HepG2 (cell line): Measurements from ENCODE around the gene SPC24. TPM values are rescaled to one million over a fixed set of nuclear protein-coding genes. Genes with fewer than 3 reads are reported as not detected.

Experiments
- ATAC-seq: fragments of 200-7000 bp; cut with Tn5 transposase; 3 replicates; pipeline ENCODE4 v1.9.1; 2020; ENCODE audit warnings: mild to moderate bottlenecking, moderate library complexity
- BruUV-seq: library from RNA; stranded (reverse); fragments of 400-500 nt; replicated peaks from 2 replicates; lab custom pipeline; 2021; lab: Mats Ljungman, UMichigan
- CTCF ChIA-PET: fragments of 300-600 bp; formaldehyde crosslinking; extraction: SDS; loops from one replicate; lab custom pipeline; 2021; ENCODE audit warnings: low total read pairs, inconsistent platforms, low intra/inter-chr PET ratio; lab: Yijun Ruan, JAX
- POLR2A ChIA-PET: fragments of 350-600 bp; sonication (Branson Sonifier 250); formaldehyde crosslinking; loops from one replicate; lab custom pipeline; 2020; ENCODE audit warnings: antibody characterized with exemption, inconsistent platforms; lab: Yijun Ruan, JAX
- DNase-seq: peaks from one replicate; pipeline ENCODE4 v3.0.0-alpha.2; 2015; ENCODE audit warnings: low spot score
- FAIRE-seq: peaks from 3 replicates; lab custom pipeline; 2011; peaks lifted over from hg19 to GRCh38; lab: Jason Lieb, UNC
- H2AFZ ChIP-seq: one replicate; pipeline ENCODE4 v1.6.1; 2011; ENCODE audit warnings: low read length, inconsistent platforms
- H3K27ac ChIP-seq: fragments of 300-600 bp; 3 replicates; pipeline ENCODE4 v1.8.0; 2011; ENCODE audit warnings: mixed run types, mild to moderate bottlenecking, mixed read lengths, low read length, inconsistent platforms; ENCODE audit not compliant: insufficient read depth; ENCODE audit errors: extremely low read length
- H3K27me3 ChIP-seq, 2 experiments: fragments of 200-600 bp in 1 of 2; 2 replicates in 1 of 2; 3 replicates in 1 of 2; pipeline versions ENCODE4 v1.6.0 to v1.8.0; 2011; ENCODE audit warnings: low read length in 2 of 2, mild to moderate bottlenecking in 2 of 2, moderate library complexity in 2 of 2, inconsistent platforms in 1 of 2; ENCODE audit not compliant: insufficient read depth in 2 of 2, control insufficient read depth in 1 of 2
- H3K36me3 ChIP-seq, 2 experiments: fragments of 200-600 bp in 1 of 2; replicated peaks in 1 of 2; 2 replicates in 1 of 2; 3 replicates in 1 of 2; pipeline versions ENCODE4 v1.5.1 to v1.8.0; 2011; ENCODE audit warnings: low read length in 2 of 2, inconsistent platforms in 1 of 2; ENCODE audit not compliant: insufficient read depth in 2 of 2, control insufficient read depth in 1 of 2
- H3K4me1 ChIP-seq: 2 replicates; pipeline ENCODE4 v1.5.1; 2012; ENCODE audit warnings: low read length, inconsistent platforms; ENCODE audit not compliant: insufficient read depth
- H3K4me2 ChIP-seq: 2 replicates; pipeline ENCODE4 v1.6.0; 2011; ENCODE audit warnings: low read depth, low read length, inconsistent platforms
- H3K4me3 ChIP-seq, 3 experiments: fragments of 200-600 bp in 1 of 3; sonication (generic), shearing (Covaris generic) in 1 of 3; replicated peaks in 1 of 3; 2 replicates each; pipeline ENCODE4 v1.5.1; 2011 to 2016; ENCODE audit warnings: low read length in 3 of 3, inconsistent platforms in 2 of 3, low read depth in 2 of 3, mild to moderate bottlenecking in 2 of 3, control low read depth in 1 of 3, mixed read lengths in 1 of 3; ENCODE audit not compliant: insufficient read depth in 1 of 3
- H3K79me2 ChIP-seq: one replicate; pipeline ENCODE4 v1.6.1; 2011; ENCODE audit warnings: low read length, inconsistent platforms; ENCODE audit not compliant: insufficient read depth
- H3K9ac ChIP-seq: 2 replicates; pipeline ENCODE4 v1.6.0; 2011; ENCODE audit warnings: mild to moderate bottlenecking, low read depth, low read length, inconsistent platforms; ENCODE audit not compliant: insufficient read depth
- H3K9me3 ChIP-seq: 2 replicates; pipeline ENCODE4 v1.5.1; 2012; ENCODE audit warnings: mild to moderate bottlenecking, low read length
- H4K20me1 ChIP-seq: 2 replicates; pipeline ENCODE4 v1.6.0; 2011; ENCODE audit warnings: inconsistent platforms, mild to moderate bottlenecking, low read length, moderate library complexity; ENCODE audit not compliant: insufficient read depth
- AGO1 ChIP-seq: fragments of 200-400 bp; formaldehyde crosslinking; IDR thresholded peaks from 2 replicates; pipeline ENCODE4 v1.6.1; 2017; ENCODE audit warnings: mild to moderate bottlenecking, low read depth, low read length, moderate library complexity; ENCODE audit not compliant: poor library complexity, severe bottlenecking
- ATRX ChIP-seq: sonication (generic); formaldehyde crosslinking; IDR thresholded peaks from 2 replicates; pipeline ENCODE4 v1.4.0; 2020; ENCODE audit warnings: missing genetic modification reagents, borderline replicate concordance
- FOXO4 ChIP-seq: sonication (generic); formaldehyde crosslinking; conservative IDR thresholded peaks from 2 replicates; pipeline ENCODE4 v1.8.1; 2023; ENCODE audit warnings: missing genetic modification reagents
- PHF20 ChIP-seq: sonication (generic); formaldehyde crosslinking; IDR thresholded peaks from 2 replicates; pipeline ENCODE4 v1.5.0; 2020; ENCODE audit warnings: mild to moderate bottlenecking, missing genetic modification reagents
- RBM39 ChIP-seq: fragments of 200-400 bp; formaldehyde crosslinking; IDR thresholded peaks from one replicate; pipeline ENCODE4 v1.6.1; 2018; ENCODE audit warnings: antibody characterized with exemption, mild to moderate bottlenecking, low read depth, low read length; ENCODE audit not compliant: poor library complexity, severe bottlenecking
- SIX4 ChIP-seq: sonication (generic); formaldehyde crosslinking; IDR thresholded peaks from 2 replicates; pipeline ENCODE4 v1.4.0; 2020; ENCODE audit warnings: missing genetic modification reagents
- STAG1 ChIP-seq: sonication (generic); formaldehyde crosslinking; IDR thresholded peaks from 2 replicates; pipeline ENCODE4 v1.4.0; 2020; ENCODE audit warnings: missing genetic modification reagents
- ZBTB20 ChIP-seq: sonication (generic); formaldehyde crosslinking; IDR thresholded peaks from 2 replicates; pipeline ENCODE4 v1.8.1; 2023; ENCODE audit warnings: missing genetic modification reagents, low read depth, mild to moderate bottlenecking, borderline replicate concordance
- ZC3H13 ChIP-seq: sonication (generic); formaldehyde crosslinking; IDR thresholded peaks from 2 replicates; pipeline ENCODE4 v1.8.1; 2023; ENCODE audit warnings: mild to moderate bottlenecking, missing genetic modification reagents, moderate library complexity
- ZFP1 ChIP-seq: IDR thresholded peaks from 2 replicates; pipeline ENCODE4 v1.6.1; 2016
- ZNF224 ChIP-seq: sonication (generic); formaldehyde crosslinking; IDR thresholded peaks from 2 replicates; pipeline ENCODE4 v1.5.0; 2020; ENCODE audit warnings: mild to moderate bottlenecking, missing genetic modification reagents
- ZNF251 ChIP-seq: sonication (generic); formaldehyde crosslinking; IDR thresholded peaks from 2 replicates; pipeline ENCODE4 v1.9.0; 2021; ENCODE audit warnings: mild to moderate bottlenecking, missing genetic modification reagents
- ZNF572 ChIP-seq: sonication (generic); formaldehyde crosslinking; IDR thresholded peaks from 2 replicates; pipeline ENCODE4 v1.5.1; 2020; ENCODE audit warnings: mild to moderate bottlenecking, missing genetic modification reagents
- ZNF597 ChIP-seq: sonication (generic); formaldehyde crosslinking; IDR thresholded peaks from 2 replicates; pipeline ENCODE4 v1.5.0; 2020; ENCODE audit warnings: missing genetic modification reagents
- ZNF816 ChIP-seq: sonication (generic); formaldehyde crosslinking; IDR thresholded peaks from 2 replicates; pipeline ENCODE4 v1.8.0; 2022; ENCODE audit warnings: missing genetic modification reagents, mild to moderate bottlenecking, borderline replicate concordance
- WGBS: methylation state at CpG from one replicate; pipeline ENCODE4 v1.1.6; 2017; ENCODE audit warnings: low lambda C conversion rate; 5-methylcytosine and 5-hydroxymethylcytosine counted together
- in situ Hi-C: cut with HindIII; loops from 2 replicates; pipeline ENCODE4 v1.10.0; 2017; ENCODE audit warnings: low pct_unique_long_range_greater_than_20kb; ENCODE audit not compliant: extremely low pct_ligation_motif_present
- intact Hi-C: fragments of 100-400 bp; cut with micrococcal nuclease; formaldehyde crosslinking; loops from one replicate; pipeline ENCODE4 v1.10.0; 2022; ENCODE audit not compliant: unreplicated experiment
- polyA plus RNA-seq, 8 experiments: library from polyadenylated mRNA; depleted of rRNA in 3 of 8; stranded (reverse) in 7 of 8; unstranded in 1 of 8; fragments of >200 nt; fragmentation: Illumina TruSeq in 4 of 8; extraction: Trizol in 4 of 8; gene quantifications; 2 replicates each; pipeline versions ENCODE4 v1.2.1 to v1.2.3, GENCODE V29; 2011 to 2016; ENCODE audit warnings: low read depth in 4 of 8, missing spikeins in 1 of 8, mixed read lengths in 1 of 8; ENCODE audit not compliant: insufficient read depth in 1 of 8
- total RNA-seq, 5 experiments: library from RNA; depleted of rRNA; stranded (reverse); fragments of >200 nt; fragmentation: Illumina TruSeq; extraction: Trizol; gene quantifications; 2 replicates each; pipeline ENCODE4 v1.2.3, GENCODE V29; 2016; ENCODE audit warnings: low read depth in 1 of 5
- TF ChIP-seq, protein P1 (sequence below): IDR thresholded peaks from 2 replicates; pipeline ENCODE4 v1.6.1; 2016; ENCODE audit warnings: missing genetic modification reagents, missing compliant biosample characterization

The SPC24 gene
- total and polyA plus RNA-seq, 2 of the 13 experiments (the other 11 are each of a cell fraction or from before 2014, with no cell fraction given) = 10.0 to 46.2 TPM

GRCh38 chr19:11197291-11198174, 42.0 kb upstream of the SPC24 start, which contains the start of gene KANK2:
Gene KANK2 (minus strand): TSS chr19:11197545. CDS start chr19:11194511, 3,034 bp downstream.
- peak within 1 kb of the TSS; percentile 49 for H3K27ac ChIP-seq
- WGBS = 5% methylated on average over 13 of the region's 78 CpGs
- ChIA-PET CTCF (no interaction called here), POLR2A (interaction anchor here (0.9 to 1.7 kb wide), 5 partner anchors 39 to 68 kb away, joined by 3 to 21 read pairs (median 5); no protein-coding TSS in a partner anchor)
- intact Hi-C loops (no loop called here), in situ Hi-C loops (loop anchor here (5.0 kb wide), 1 partner anchor 40 kb away; the partner anchor contains the start of gene SPC24)
- DNase-seq (peak; percentile 68), ATAC-seq (peak; percentile 86), FAIRE-seq (no peak)
- H3K79me2 ChIP-seq = no peaks in the 10 kb centered on the region
- no peaks in the 10 kb centered on the region for H3K9me3 ChIP-seq
- BruUV-seq = TSS peak; percentile 39
- peaks cover 18% of the 10 kb centered on the region for H3K4me1 ChIP-seq
- H3K4me2 ChIP-seq = peak within 1 kb of the TSS; percentile 96
- no peak within 1 kb of the TSS for H2AFZ ChIP-seq
- H3K36me3 ChIP-seq = peaks cover 2 to 14% of the 10 kb centered on the region in 2 experiments; a peak in 1 of 5 replicates
- H3K4me3 ChIP-seq = peak within 1 kb of the TSS; percentile 72 to 89 (median 83)
- no peaks in the 10 kb centered on the region; a peak in 1 of 5 replicates for H3K27me3 ChIP-seq
- peak within 1 kb of the TSS; percentile 79 for H3K9ac ChIP-seq
- no peaks in the 10 kb centered on the region for H4K20me1 ChIP-seq
- no peak for TF ChIP-seq ZNF816 (CRISPR knock-in tag)
- TF ChIP-seq ZFP1 = 0 out of 2 replicates have a peak, but pooled peaks have one; percentile 43
- TF ChIP-seq ZNF597 = no peak
- no peak for TF ChIP-seq ATRX (CRISPR knock-in tag)
- no peak for TF ChIP-seq ZBTB20 (CRISPR knock-in tag)
- TF ChIP-seq, protein P1, sequence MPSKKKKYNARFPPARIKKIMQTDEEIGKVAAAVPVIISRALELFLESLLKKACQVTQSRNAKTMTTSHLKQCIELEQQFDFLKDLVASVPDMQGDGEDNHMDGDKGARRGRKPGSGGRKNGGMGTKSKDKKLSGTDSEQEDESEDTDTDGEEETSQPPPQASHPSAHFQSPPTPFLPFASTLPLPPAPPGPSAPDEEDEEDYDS (CRISPR knock-in tag) = peak; percentile 9; the same call in 1 of the 2 replicates
- TF ChIP-seq SIX4 (CRISPR knock-in tag) = no peak
- no peak for TF ChIP-seq ZNF224 (CRISPR knock-in tag)
- no peak for TF ChIP-seq FOXO4 (CRISPR knock-in tag)
- 0 out of 2 replicates have a peak, but pooled peaks have one; percentile 49 for TF ChIP-seq ZC3H13 (CRISPR knock-in tag)
- no peak for TF ChIP-seq PHF20 (CRISPR knock-in tag)
- no peak for TF ChIP-seq AGO1
- peak; percentile 47 for TF ChIP-seq STAG1 (CRISPR knock-in tag)
- TF ChIP-seq ZNF251 (CRISPR knock-in tag) = no peak
- no peak for TF ChIP-seq ZNF572 (CRISPR knock-in tag)
- no peak for TF ChIP-seq RBM39
